Astrocyte (in vitro differentiated cells and primary cell): ENCODE data around the gene TMEM266. TPM values are rescaled to one million over a fixed set of nuclear protein-coding genes. Genes with fewer than 3 reads are reported as not detected.

Source experiments
- DNase-seq: peaks from one replicate; pipeline ENCODE4 v3.0.0-alpha.2; 2010; ENCODE audit warnings: low read depth
- FAIRE-seq: peaks from 2 replicates; lab custom pipeline; 2011; peaks lifted over from hg19 to GRCh38; lab: Jason Lieb, UNC
- H2AFZ ChIP-seq: 2 replicates; pipeline ENCODE4 v1.6.0; 2012; ENCODE audit warnings: low read depth, low read length, inconsistent platforms
- H3K27ac ChIP-seq: 2 replicates; pipeline ENCODE4 v1.5.1; 2011; ENCODE audit warnings: low read depth, low read length, inconsistent platforms
- H3K27me3 ChIP-seq: 2 replicates; pipeline ENCODE4 v1.6.0; 2011; ENCODE audit warnings: low read length, inconsistent platforms; ENCODE audit not compliant: insufficient read depth
- H3K36me3 ChIP-seq: 2 replicates; pipeline ENCODE4 v1.5.1; 2011; ENCODE audit warnings: low read length, inconsistent platforms; ENCODE audit not compliant: insufficient read depth
- H3K4me1 ChIP-seq: 2 replicates; pipeline ENCODE4 v1.5.1; 2011; ENCODE audit warnings: low read length, inconsistent platforms; ENCODE audit not compliant: insufficient read depth
- H3K4me2 ChIP-seq: 2 replicates; pipeline ENCODE4 v1.6.0; 2012; ENCODE audit warnings: low read length, inconsistent platforms
- H3K4me3 ChIP-seq: 2 replicates; pipeline ENCODE4 v1.5.1; 2011; ENCODE audit warnings: low read depth, mild to moderate bottlenecking, low read length, inconsistent platforms; ENCODE audit not compliant: insufficient read depth
- H3K79me2 ChIP-seq: 2 replicates; pipeline ENCODE4 v1.6.0; 2012; ENCODE audit warnings: mild to moderate bottlenecking, low read length, inconsistent platforms; ENCODE audit not compliant: insufficient read depth
- H3K9ac ChIP-seq: 2 replicates; pipeline ENCODE4 v1.6.0; 2012; ENCODE audit warnings: mild to moderate bottlenecking, low read length, inconsistent platforms
- H3K9me3 ChIP-seq: 2 replicates; pipeline ENCODE4 v1.5.1; 2012; ENCODE audit warnings: low read depth, mild to moderate bottlenecking, low read length, inconsistent platforms; ENCODE audit not compliant: insufficient read depth
- H4K20me1 ChIP-seq: 2 replicates; pipeline ENCODE4 v1.6.0; 2012; ENCODE audit warnings: low read length, inconsistent platforms; ENCODE audit not compliant: insufficient read depth
- H3K27ac Mint-ChIP-seq: one replicate; pipeline ENCODE4 v1.8.0; 2021; ENCODE audit warnings: mild to moderate bottlenecking, mixed read lengths; ENCODE audit not compliant: unreplicated experiment
- H3K27me3 Mint-ChIP-seq: one replicate; pipeline ENCODE4 v1.8.0; 2021; ENCODE audit warnings: low read depth, mixed read lengths; ENCODE audit not compliant: unreplicated experiment
- H3K36me3 Mint-ChIP-seq: one replicate; pipeline ENCODE4 v1.8.0; 2021; ENCODE audit warnings: low read depth, mixed read lengths; ENCODE audit not compliant: unreplicated experiment
- H3K4me1 Mint-ChIP-seq: one replicate; pipeline ENCODE4 v1.8.0; 2021; ENCODE audit warnings: low read depth, mixed read lengths; ENCODE audit not compliant: unreplicated experiment
- H3K4me3 Mint-ChIP-seq: one replicate; pipeline ENCODE4 v1.8.0; 2021; ENCODE audit warnings: mild to moderate bottlenecking, moderate library complexity, mixed read lengths; ENCODE audit not compliant: unreplicated experiment
- H3K9me3 Mint-ChIP-seq: one replicate; pipeline ENCODE4 v1.8.0; 2021; ENCODE audit warnings: mild to moderate bottlenecking, mixed read lengths; ENCODE audit not compliant: unreplicated experiment
- EZH2 ChIP-seq: IDR thresholded peaks from 2 replicates; pipeline ENCODE4 v1.6.1; 2012; ENCODE audit warnings: mild to moderate bottlenecking, low read length, inconsistent platforms; ENCODE audit not compliant: insufficient read depth
- total RNA-seq: library from RNA; stranded (reverse); gene quantifications from 2 replicates; pipeline ENCODE4 v1.2.1, GENCODE V29; 2021
- TF ChIP-seq, protein P1 (sequence below): IDR thresholded peaks from 2 replicates; pipeline ENCODE4 v1.5.1; 2011; ENCODE audit warnings: low read depth, mild to moderate bottlenecking, inconsistent platforms, low read length, moderate library complexity; ENCODE audit not compliant: insufficient read depth

The TMEM266 gene
- total RNA-seq, 1 donor from 2014 or later: 0.36 TPM

DNA sequence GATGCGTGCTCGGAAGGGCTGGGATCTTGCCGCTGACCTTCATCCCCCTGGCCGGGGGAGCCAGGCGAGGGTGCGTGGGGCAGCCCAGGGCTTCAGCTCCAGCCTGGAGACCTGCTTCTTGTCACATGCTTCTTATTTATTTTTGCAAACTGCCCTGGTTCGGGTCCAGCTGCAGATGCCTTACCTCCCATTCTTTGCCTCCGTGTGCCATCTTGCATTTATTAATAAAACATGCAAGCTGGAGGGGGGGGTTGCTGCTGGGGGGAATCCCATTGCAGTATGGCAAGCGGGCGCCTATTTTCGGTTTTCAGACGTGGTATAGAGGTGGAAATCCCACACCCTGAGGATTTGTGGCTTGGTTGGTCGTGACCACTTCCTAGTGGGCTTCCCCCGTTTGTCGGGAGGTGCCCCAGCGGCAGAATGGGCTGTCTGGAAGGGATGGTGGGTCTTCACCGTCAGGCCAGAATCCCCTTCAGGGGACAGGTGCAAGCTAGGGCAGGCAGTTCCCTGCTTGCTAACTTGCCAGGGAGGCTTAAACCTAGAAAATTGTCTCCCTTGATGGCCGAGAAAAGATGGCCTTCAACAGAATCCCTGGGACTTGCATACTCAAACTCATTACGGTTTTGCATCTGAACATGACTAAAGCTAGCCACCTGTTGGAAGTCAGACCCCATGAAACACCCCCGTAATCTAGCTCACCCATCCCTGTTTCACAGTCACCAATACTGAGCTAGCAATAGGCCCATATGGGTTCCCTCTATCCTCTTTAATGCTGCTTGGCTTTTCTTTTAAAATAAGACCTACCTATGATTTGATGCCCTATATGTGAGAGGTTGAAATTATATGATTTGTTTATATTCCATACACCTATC is 569 bp downstream of the TMEM266 start:
- H3K27me3 Mint-ChIP-seq: peaks cover 33% of the 10 kb centered on the region
- H3K27me3 ChIP-seq: peaks cover 70% of the 10 kb centered on the region

DNA sequence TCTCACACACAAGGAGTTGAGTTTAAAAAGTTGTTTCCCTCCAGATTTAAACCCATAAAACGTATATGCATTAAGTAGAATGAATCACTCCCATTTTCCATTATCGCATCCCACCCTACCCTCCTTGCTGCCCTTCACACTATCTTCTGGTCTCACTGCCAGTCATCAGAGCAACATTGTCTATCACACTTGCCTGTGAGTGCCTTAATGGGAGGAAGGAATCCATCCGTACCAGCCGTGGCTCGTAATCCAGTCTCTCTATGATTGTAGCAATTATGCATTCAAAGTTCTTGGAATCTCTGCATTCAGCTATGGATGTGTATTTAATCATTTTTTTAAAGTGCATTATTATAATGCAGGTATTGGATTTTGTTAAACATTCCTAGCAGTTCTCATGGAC is 1.9 kb downstream of the TMEM266 start:
- no peak overlapping the region for H3K27ac Mint-ChIP-seq
- H3K4me1 ChIP-seq: peaks cover 5% of the 10 kb centered on the region
- H3K79me2 ChIP-seq: no peaks in the 10 kb centered on the region
- no peaks in the 10 kb centered on the region for H3K9me3 Mint-ChIP-seq
- H3K27ac ChIP-seq: no peak overlapping the region
- H3K4me3 Mint-ChIP-seq: no peak overlapping the region
- H3K36me3 Mint-ChIP-seq: no peaks in the 10 kb centered on the region
- no peak overlapping the region for H2AFZ ChIP-seq
- H3K27me3 ChIP-seq: peaks cover 74% of the 10 kb centered on the region
- no peak overlapping the region for H3K4me3 ChIP-seq
- no peaks in the 10 kb centered on the region for H3K36me3 ChIP-seq
- no peak overlapping the region for H3K9ac ChIP-seq
- no peak for FAIRE-seq
- H4K20me1 ChIP-seq: no peaks in the 10 kb centered on the region
- TF ChIP-seq, protein P1, sequence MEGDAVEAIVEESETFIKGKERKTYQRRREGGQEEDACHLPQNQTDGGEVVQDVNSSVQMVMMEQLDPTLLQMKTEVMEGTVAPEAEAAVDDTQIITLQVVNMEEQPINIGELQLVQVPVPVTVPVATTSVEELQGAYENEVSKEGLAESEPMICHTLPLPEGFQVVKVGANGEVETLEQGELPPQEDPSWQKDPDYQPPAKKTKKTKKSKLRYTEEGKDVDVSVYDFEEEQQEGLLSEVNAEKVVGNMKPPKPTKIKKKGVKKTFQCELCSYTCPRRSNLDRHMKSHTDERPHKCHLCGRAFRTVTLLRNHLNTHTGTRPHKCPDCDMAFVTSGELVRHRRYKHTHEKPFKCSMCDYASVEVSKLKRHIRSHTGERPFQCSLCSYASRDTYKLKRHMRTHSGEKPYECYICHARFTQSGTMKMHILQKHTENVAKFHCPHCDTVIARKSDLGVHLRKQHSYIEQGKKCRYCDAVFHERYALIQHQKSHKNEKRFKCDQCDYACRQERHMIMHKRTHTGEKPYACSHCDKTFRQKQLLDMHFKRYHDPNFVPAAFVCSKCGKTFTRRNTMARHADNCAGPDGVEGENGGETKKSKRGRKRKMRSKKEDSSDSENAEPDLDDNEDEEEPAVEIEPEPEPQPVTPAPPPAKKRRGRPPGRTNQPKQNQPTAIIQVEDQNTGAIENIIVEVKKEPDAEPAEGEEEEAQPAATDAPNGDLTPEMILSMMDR: no peak
- TF ChIP-seq EZH2: no peak
- H3K4me1 Mint-ChIP-seq: peaks cover 7% of the 10 kb centered on the region
- no peak overlapping the region for H3K4me2 ChIP-seq
- DNase-seq: no peak
- H3K27me3 Mint-ChIP-seq: peaks cover 33% of the 10 kb centered on the region
- H3K9me3 ChIP-seq: no peaks in the 10 kb centered on the region

More for the DNA sequence above, 569 bp downstream of the TMEM266 start:
- H3K9ac ChIP-seq: no peak overlapping the region
- no peaks in the 10 kb centered on the region for H3K36me3 Mint-ChIP-seq
- no peaks in the 10 kb centered on the region for H3K9me3 ChIP-seq
- H3K4me3 ChIP-seq: peak overlapping the region; percentile 29
- H3K27ac Mint-ChIP-seq: no peak overlapping the region
- no peak overlapping the region for H3K27ac ChIP-seq
- no peaks in the 10 kb centered on the region for H3K36me3 ChIP-seq
- H2AFZ ChIP-seq: peak overlapping the region; percentile 71
- H3K4me2 ChIP-seq: peak overlapping the region; percentile 82
- DNase-seq (no peak), FAIRE-seq (no peak)
- peaks cover 5% of the 10 kb centered on the region for H3K4me1 ChIP-seq
- no peaks in the 10 kb centered on the region for H3K79me2 ChIP-seq
- peaks cover 7% of the 10 kb centered on the region for H3K4me1 Mint-ChIP-seq
- TF ChIP-seq EZH2: peak; percentile 45
- TF ChIP-seq, protein P1: no peak
- no peaks in the 10 kb centered on the region for H4K20me1 ChIP-seq
- peak overlapping the region; percentile 81 for H3K4me3 Mint-ChIP-seq
- H3K9me3 Mint-ChIP-seq: no peaks in the 10 kb centered on the region

DNA sequence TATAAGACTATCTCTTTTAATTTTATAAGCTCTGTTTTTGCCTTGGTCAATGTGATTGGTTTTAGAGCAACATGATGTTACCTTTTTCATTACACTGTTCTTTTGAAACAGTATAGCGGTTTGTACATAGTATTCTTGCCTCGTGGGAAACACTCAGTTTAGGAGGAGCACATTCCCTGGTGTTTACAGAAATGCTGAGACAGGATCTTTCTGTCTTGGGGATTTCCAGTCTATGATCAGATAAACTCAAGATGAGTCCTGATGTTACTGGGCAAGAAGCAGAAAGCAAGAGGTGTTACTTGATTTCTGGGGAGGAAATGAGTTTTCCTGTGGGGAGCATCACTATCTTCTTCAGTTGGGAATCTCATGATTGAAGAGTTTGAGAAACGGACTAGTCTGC is 2.5 kb downstream of the TMEM266 start:
- Histone ChIP-seq H3K36me3 (no peaks in the 10 kb centered on the region), H3K27me3 (peaks cover 68% of the 10 kb centered on the region), H3K4me2 (no peak overlapping the region), H3K27ac (no peak overlapping the region), H2AFZ (no peak overlapping the region), H3K4me3 (no peak overlapping the region), H4K20me1 (no peaks in the 10 kb centered on the region), H3K79me2 (no peaks in the 10 kb centered on the region), H3K9me3 (no peaks in the 10 kb centered on the region), H3K4me1 (peaks cover 5% of the 10 kb centered on the region), H3K9ac (no peak overlapping the region)
- no peaks in the 10 kb centered on the region for H3K36me3 Mint-ChIP-seq
- TF ChIP-seq, protein P1: no peak
- TF ChIP-seq EZH2: no peak
- H3K4me1 Mint-ChIP-seq: peaks cover 7% of the 10 kb centered on the region
- H3K27ac Mint-ChIP-seq: no peak overlapping the region
- no peak overlapping the region for H3K4me3 Mint-ChIP-seq
- H3K9me3 Mint-ChIP-seq: no peaks in the 10 kb centered on the region
- FAIRE-seq: no peak
- H3K27me3 Mint-ChIP-seq: peaks cover 33% of the 10 kb centered on the region
- no peak for DNase-seq
